Erythroblast (primary cell): ENCODE data around the gene GMPR.

ENCODE experiments used
- GATA1 ChIP-seq: IDR thresholded peaks from 2 replicates; pipeline ENCODE4 v1.6.1; 2011; ENCODE audit warnings: low read depth, mild to moderate bottlenecking, control low read depth, low read length, moderate library complexity
- POLR2A ChIP-seq: IDR thresholded peaks from 2 replicates; pipeline ENCODE4 v1.6.1; 2011; ENCODE audit warnings: mild to moderate bottlenecking, low read length

GRCh38 chr6:16204653-16205376 is 33.6 kb upstream of the GMPR start:
- TF ChIP-seq POLR2A (no peak), GATA1 (no peak)
